K562 (cell line): ENCODE measurements around the gene GNAZ. TPM values are rescaled to one million over a fixed set of nuclear protein-coding genes. Genes with fewer than 3 reads are reported as not detected.

Experiments
- DMBX1 ChIP-seq: fragments of 250-450 bp; sonication (Bioruptor Pico); IDR thresholded peaks from 2 replicates; pipeline ENCODE4 v1.8.0; 2022; ENCODE audit warnings: inconsistent platforms, mild to moderate bottlenecking, moderate library complexity, borderline replicate concordance
- FOXM1 ChIP-seq, 2 experiments: fragments of 450-650 bp in 1 of 2; sonication (generic) in 1 of 2; formaldehyde crosslinking in 1 of 2; IDR thresholded peaks; 2 replicates each; pipeline versions ENCODE4 v1.6.1 to v1.9.0; 2017 to 2022; ENCODE audit warnings: low read depth in 2 of 2, mild to moderate bottlenecking in 2 of 2, missing genetic modification reagents in 1 of 2, moderate library complexity in 1 of 2
- HDAC8 ChIP-seq: fragments of 450-650 bp; IDR thresholded peaks from 2 replicates; pipeline ENCODE4 v1.6.1; 2016; ENCODE audit warnings: mild to moderate bottlenecking, missing genetic modification characterization, moderate library complexity, missing compliant biosample characterization
- NKRF ChIP-seq: fragments of 450-650 bp; IDR thresholded peaks from 2 replicates; pipeline ENCODE4 v1.6.1; 2016; ENCODE audit warnings: borderline replicate concordance
- PRMT5 ChIP-seq: sonication (generic); formaldehyde crosslinking; IDR thresholded peaks from 2 replicates; pipeline ENCODE4 v1.5.0; 2020; ENCODE audit warnings: missing genetic modification reagents
- RAD21 ChIP-seq, 2 experiments: fragments of 250-450 bp in 1 of 2; fragments of 450-650 bp in 1 of 2; sonication (Bioruptor Pico) in 1 of 2; formaldehyde crosslinking in 1 of 2; IDR thresholded peaks in 1 of 2; conservative IDR thresholded peaks in 1 of 2; 2 replicates each; pipeline versions ENCODE4 v1.4.0 to v1.8.0; 2020 to 2022; ENCODE audit warnings: mild to moderate bottlenecking in 2 of 2, moderate library complexity in 1 of 2
- TEAD4 ChIP-seq, 2 experiments: sonication (generic) in 1 of 2; formaldehyde crosslinking in 1 of 2; IDR thresholded peaks; 2 replicates each; pipeline versions ENCODE4 v1.6.1 to v1.8.0; 2012 to 2022; ENCODE audit warnings: borderline replicate concordance in 1 of 2, inconsistent platforms in 1 of 2, low read length in 1 of 2, mild to moderate bottlenecking in 1 of 2, missing genetic modification reagents in 1 of 2
- ZNF76 ChIP-seq: fragments of 250-450 bp; sonication (Bioruptor Pico); IDR thresholded peaks from 2 replicates; pipeline ENCODE4 v1.4.0; 2020; ENCODE audit warnings: mild to moderate bottlenecking, moderate library complexity, borderline replicate concordance
- ZSCAN32 ChIP-seq: fragments of 450-650 bp; formaldehyde crosslinking; IDR thresholded peaks from 2 replicates; pipeline ENCODE4 v1.4.0; 2020; ENCODE audit warnings: mild to moderate bottlenecking, moderate library complexity
- polyA plus RNA-seq, 8 experiments: library from polyadenylated mRNA; depleted of rRNA in 4 of 8; stranded (reverse) in 5 of 8; unstranded in 3 of 8; fragments of >200 nt; fragmentation: Nextera tagmentation in 2 of 8; fragmentation: Illumina TruSeq in 1 of 8; extraction: Ambion mirVana in 2 of 8; extraction: Trizol in 1 of 8; gene quantifications; 2 replicates each; pipeline versions ENCODE4 v1.2.1 to v1.2.3, GENCODE V29; 2011 to 2014; ENCODE audit warnings: inconsistent platforms in 1 of 8, missing spikeins in 1 of 8
- total RNA-seq, 7 experiments: library from RNA; depleted of rRNA in 6 of 7; stranded (reverse); fragments of >200 nt in 6 of 7; fragmentation: Illumina TruSeq in 2 of 7; extraction: Trizol in 2 of 7; gene quantifications; 2 replicates each; pipeline versions ENCODE4 v1.2.1 to v1.2.3, GENCODE V29; 2011 to 2021; ENCODE audit warnings: low replicate concordance in 1 of 7
- TF ChIP-seq, protein P1 (sequence below), 2 experiments: IDR thresholded peaks in 1 of 2; conservative IDR thresholded peaks in 1 of 2; 2 replicates each; pipeline ENCODE4 v1.6.1; 2016; ENCODE audit warnings: low read depth in 2 of 2, mild to moderate bottlenecking in 1 of 2, missing compliant biosample characterization in 1 of 2, missing genetic modification characterization in 1 of 2, moderate library complexity in 1 of 2
- TF ChIP-seq, protein P2 (sequence below), 2 experiments: fragments of 450-650 bp in 1 of 2; sonication (generic) in 1 of 2; formaldehyde crosslinking; conservative IDR thresholded peaks; 2 replicates each; pipeline versions ENCODE4 v1.4.0 to v1.8.1; 2020 to 2022; ENCODE audit warnings: mild to moderate bottlenecking in 1 of 2, missing genetic modification reagents in 1 of 2
- TF ChIP-seq, protein P3 (sequence below): fragments of 450-650 bp; formaldehyde crosslinking; IDR thresholded peaks from 2 replicates; pipeline ENCODE4 v1.4.0; 2020; ENCODE audit warnings: mild to moderate bottlenecking

The GNAZ gene
- total and polyA plus RNA-seq, 9 of the 15 experiments (the other 6 are each of a cell fraction or from before 2014, with no cell fraction given) = 0.04 to 0.22 (median 0.13) TPM; not detected in 3

DNA sequence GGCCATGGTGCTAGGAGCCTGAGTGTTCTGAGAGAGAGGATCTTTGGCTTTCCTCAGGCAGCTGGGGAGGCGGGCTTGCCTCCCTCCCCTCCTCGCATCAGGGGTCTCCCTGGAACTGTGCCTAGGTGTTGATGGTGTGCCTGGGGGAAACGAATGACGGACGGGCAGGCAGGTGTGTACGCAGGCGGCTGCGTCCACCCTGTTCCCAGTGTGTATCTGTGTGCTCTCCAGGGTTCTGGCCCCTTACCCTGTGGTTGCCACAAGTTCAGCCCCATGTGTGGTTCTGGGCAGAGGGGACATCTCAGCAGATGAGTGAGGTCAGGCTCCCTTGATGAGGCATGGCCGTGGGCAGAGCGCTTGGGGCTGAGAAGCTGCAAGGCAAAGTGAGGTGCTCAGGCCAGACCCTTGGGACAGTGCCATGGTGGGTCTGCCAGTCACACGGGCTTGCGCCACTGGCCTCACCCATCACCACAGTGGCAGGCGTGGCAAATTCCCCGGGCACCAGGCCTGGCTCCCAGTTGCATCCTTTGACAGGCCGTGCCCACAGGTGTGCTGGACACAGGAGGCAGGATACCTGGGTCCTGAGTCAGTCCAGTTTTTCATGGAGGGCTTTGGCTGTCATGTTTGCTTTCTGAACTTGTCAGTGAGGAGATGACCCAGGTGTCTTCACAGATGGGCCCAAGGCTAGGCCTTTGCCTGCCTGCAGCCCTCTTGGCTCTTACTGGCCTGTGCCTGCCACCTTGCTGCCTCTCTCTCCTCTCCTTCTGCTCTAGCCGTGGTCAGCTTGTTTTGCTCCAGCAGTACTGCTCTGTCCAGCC, 27.3 kb downstream of the GNAZ start (continued):
- TF ChIP-seq, protein P1, sequence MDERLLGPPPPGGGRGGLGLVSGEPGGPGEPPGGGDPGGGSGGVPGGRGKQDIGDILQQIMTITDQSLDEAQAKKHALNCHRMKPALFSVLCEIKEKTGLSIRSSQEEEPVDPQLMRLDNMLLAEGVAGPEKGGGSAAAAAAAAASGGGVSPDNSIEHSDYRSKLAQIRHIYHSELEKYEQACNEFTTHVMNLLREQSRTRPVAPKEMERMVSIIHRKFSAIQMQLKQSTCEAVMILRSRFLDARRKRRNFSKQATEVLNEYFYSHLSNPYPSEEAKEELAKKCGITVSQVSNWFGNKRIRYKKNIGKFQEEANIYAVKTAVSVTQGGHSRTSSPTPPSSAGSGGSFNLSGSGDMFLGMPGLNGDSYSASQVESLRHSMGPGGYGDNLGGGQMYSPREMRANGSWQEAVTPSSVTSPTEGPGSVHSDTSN (CRISPR knock-in tag; IDR thresholded peaks at IDR 0.05; ENCODE audit: low read depth) = 0 out of 2 replicates have a peak, but pooled peaks have one; percentile 2
- TF ChIP-seq, protein P1 (tag; conservative IDR thresholded peaks at IDR 0.05; ENCODE audit: low read depth) = no peak
- TF ChIP-seq, protein P2, sequence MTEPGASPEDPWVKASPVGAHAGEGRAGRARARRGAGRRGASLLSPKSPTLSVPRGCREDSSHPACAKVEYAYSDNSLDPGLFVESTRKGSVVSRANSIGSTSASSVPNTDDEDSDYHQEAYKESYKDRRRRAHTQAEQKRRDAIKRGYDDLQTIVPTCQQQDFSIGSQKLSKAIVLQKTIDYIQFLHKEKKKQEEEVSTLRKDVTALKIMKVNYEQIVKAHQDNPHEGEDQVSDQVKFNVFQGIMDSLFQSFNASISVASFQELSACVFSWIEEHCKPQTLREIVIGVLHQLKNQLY (CRISPR knock-in tag; conservative IDR thresholded peaks at IDR 0.05) = peak in 1 of 2 experiments; percentile 67; a peak in 1 of 4 replicates
- TF ChIP-seq TEAD4 (IDR thresholded peaks at IDR 0.05; ENCODE audit: low read length) (0 out of 2 replicates have a peak, but pooled peaks have one; percentile 2), TEAD4 (CRISPR knock-in tag; IDR thresholded peaks at IDR 0.05; ENCODE audit: borderline replicate concordance) (no peak), HDAC8 (tag) (no peak), NKRF (no peak), DMBX1 (no peak), ZNF76 (CRISPR knock-in tag) (no peak), FOXM1 (IDR thresholded peaks at IDR 0.05; ENCODE audit: low read depth) (no peak), FOXM1 (CRISPR knock-in tag; IDR thresholded peaks at IDR 0.05; ENCODE audit: low read depth) (no peak), RAD21 (CRISPR knock-in tag; conservative IDR thresholded peaks at IDR 0.05 in 1 of 2, IDR thresholded peaks at IDR 0.05 in 1 of 2) (0 out of 4 replicates have a peak, but pooled peaks of 1 of the 2 experiments have one; percentile 4), PRMT5 (CRISPR knock-in tag) (no peak; the same call in 1 of the 2 replicates), ZSCAN32 (CRISPR knock-in tag) (no peak)
- TF ChIP-seq, protein P3, sequence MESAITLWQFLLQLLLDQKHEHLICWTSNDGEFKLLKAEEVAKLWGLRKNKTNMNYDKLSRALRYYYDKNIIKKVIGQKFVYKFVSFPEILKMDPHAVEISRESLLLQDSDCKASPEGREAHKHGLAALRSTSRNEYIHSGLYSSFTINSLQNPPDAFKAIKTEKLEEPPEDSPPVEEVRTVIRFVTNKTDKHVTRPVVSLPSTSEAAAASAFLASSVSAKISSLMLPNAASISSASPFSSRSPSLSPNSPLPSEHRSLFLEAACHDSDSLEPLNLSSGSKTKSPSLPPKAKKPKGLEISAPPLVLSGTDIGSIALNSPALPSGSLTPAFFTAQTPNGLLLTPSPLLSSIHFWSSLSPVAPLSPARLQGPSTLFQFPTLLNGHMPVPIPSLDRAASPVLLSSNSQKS (CRISPR knock-in tag) = no peak
